ENCODE data around the gene LDHAL6A. TPM values are rescaled to one million over a fixed set of nuclear protein-coding genes. Genes with fewer than 3 reads are reported as not detected.
A peak's percentile ranks its signal among the peaks of the same experiment; 100 is the strongest.

Gene LDHAL6A
- total and polyA plus RNA-seq, 7 donors, result 0.03 TPM; not detected in 6

GRCh38 chr11:18527512-18527911 is 71.9 kb downstream of the LDHAL6A start:
- TF ChIP-seq CTCF (IDR thresholded peaks at IDR 0.05), result no peak
- Histone ChIP-seq H3K4me3 (peak overlapping the region; percentile 96), H3K27me3 (ENCODE audit: insufficient read depth in 3 of 3, low read length in 2 of 3) (no peaks in the 10 kb centered on the region), H3K4me1 (peaks cover 27% of the 10 kb centered on the region), H3K27ac (peak overlapping the region; percentile 99), H3K9me3 (no peaks in the 10 kb centered on the region), H3K36me3 (ENCODE audit: insufficient read depth in 1 of 2, low read depth in 1 of 2) (peaks cover 0 to 46% of the 10 kb centered on the region in 2 donors)
- DNase-seq, result no peak
- ATAC-seq, result peak; percentile 14 to 53 (median 26)
- intact Hi-C loops (cut with DNase I), result loop anchor here (2.0 to 10.0 kb wide), 4 partner anchors 61 to 1690 kb away; partner anchors contain the start of genes GTF2H1 (in 1 of the 2), HPS5 (in 1 of the 2) and UEVLD (in 1 of the 2)
- 26 to 33% (median 28%) methylated on average over 5 of the region's 5 CpGs for WGBS, 3 donors

Other genes starting within 250 kb of the LDHAL6A start
- 1 to 10 TPM in 1 of 4 donors, under 1 TPM in 1, not detected in 2; 0.46 to 2.9 TPM for gene SAA4, start 219.1 kb upstream of the LDHAL6A start, total RNA-seq
- under 1 TPM in 1 of 3 donors, not detected in 2; 0.05 TPM for gene SAA4, start 219.1 kb upstream of the LDHAL6A start, polyA plus RNA-seq
- 10 to 100 TPM; 11.3 to 35.5 (median 25.6) TPM for gene SAA2, start 207.2 kb upstream of the LDHAL6A start, total RNA-seq
- 1 to 10 TPM; 2.6 to 6.3 (median 3.0) TPM for gene SAA2, start 207.2 kb upstream of the LDHAL6A start, polyA plus RNA-seq
- 100 to 1,000 TPM in 1 of 4 donors, 10 to 100 TPM in 3; 29.1 to 100 (median 36.2) TPM for gene SAA1, start 189.6 kb upstream of the LDHAL6A start, total RNA-seq
- 10 to 100 TPM in 2 of 3 donors, 1 to 10 TPM in 1; 7.3 to 16.9 (median 14.4) TPM for gene SAA1, start 189.6 kb upstream of the LDHAL6A start, polyA plus RNA-seq
- 10 to 100 TPM in 1 of 4 donors, 1 to 10 TPM in 3; 7.0 to 11.9 (median 8.8) TPM for gene HPS5, start 133.7 kb upstream of the LDHAL6A start, total RNA-seq
- 10 to 100 TPM in 1 of 3 donors, 1 to 10 TPM in 2; 4.9 to 11.3 (median 9.9) TPM for gene HPS5, start 133.7 kb upstream of the LDHAL6A start, polyA plus RNA-seq
- gene GTF2H1, start 133.3 kb upstream of the LDHAL6A start, total RNA-seq, result 10 to 100 TPM; 14.5 to 25.2 (median 19.4) TPM
- gene GTF2H1, start 133.3 kb upstream of the LDHAL6A start, polyA plus RNA-seq, result 10 to 100 TPM; 15.5 to 39.2 (median 38.5) TPM
- 100 to 1,000 TPM; 254 to 867 (median 701) TPM for gene LDHA, start 61.3 kb upstream of the LDHAL6A start, total RNA-seq
- 1,000 to 10,000 TPM in 2 of 3 donors, 100 to 1,000 TPM in 1; 903 to 1,038 (median 1,020) TPM for gene LDHA, start 61.3 kb upstream of the LDHAL6A start, polyA plus RNA-seq
- gene LDHC, start 43.5 kb upstream of the LDHAL6A start, total RNA-seq, result 1 to 10 TPM in 2 of 4 donors, under 1 TPM in 1, not detected in 1; 0.64 to 3.0 (median 2.5) TPM
- 1 to 10 TPM in 2 of 3 donors, not detected in 1; 2.3 to 4.0 TPM for gene LDHC, start 43.5 kb upstream of the LDHAL6A start, polyA plus RNA-seq
- 100 to 1,000 TPM in 1 of 4 donors, 10 to 100 TPM in 3; 66.5 to 105 (median 76.6) TPM for gene TSG101, start 71.1 kb downstream of the LDHAL6A start, total RNA-seq
- gene TSG101, start 71.1 kb downstream of the LDHAL6A start, polyA plus RNA-seq, result 100 to 1,000 TPM in 2 of 3 donors, 10 to 100 TPM in 1; 53.2 to 143 (median 124) TPM
- gene UEVLD, start 132.9 kb downstream of the LDHAL6A start, total RNA-seq, result 10 to 100 TPM in 3 of 4 donors, 1 to 10 TPM in 1; 9.9 to 19.0 (median 14.2) TPM
- gene UEVLD, start 132.9 kb downstream of the LDHAL6A start, polyA plus RNA-seq, result 10 to 100 TPM in 1 of 3 donors, 1 to 10 TPM in 2; 9.4 to 38.6 (median 9.6) TPM
- gene MISFA, start 143.9 kb downstream of the LDHAL6A start, total RNA-seq, result 1 to 10 TPM; 3.1 to 7.2 (median 5.7) TPM
- 1 to 10 TPM; 1.4 to 6.1 (median 5.8) TPM for gene MISFA, start 143.9 kb downstream of the LDHAL6A start, polyA plus RNA-seq
- 10 to 100 TPM; 13.7 to 16.8 (median 15.1) TPM for gene SPTY2D1, start 178.5 kb downstream of the LDHAL6A start, total RNA-seq
- gene SPTY2D1, start 178.5 kb downstream of the LDHAL6A start, polyA plus RNA-seq, result 10 to 100 TPM in 1 of 3 donors, 1 to 10 TPM in 2; 4.8 to 17.8 (median 7.3) TPM
- gene TMEM86A, start 242.9 kb downstream of the LDHAL6A start, total RNA-seq, result 1 to 10 TPM; 1.5 to 3.9 (median 2.8) TPM
- gene TMEM86A, start 242.9 kb downstream of the LDHAL6A start, polyA plus RNA-seq, result 1 to 10 TPM in 2 of 3 donors, under 1 TPM in 1; 0.76 to 2.6 (median 2.1) TPM